ENCODE results near the gene DNAJC18.
A peak's percentile ranks its signal among the peaks of the same experiment; 100 is the strongest.
"Not testable (repeated sequence)": the region's sequence is repeated elsewhere in the genome, so short reads cannot be mapped to it uniquely, and the experiment has no call there.

DNAJC18 gene

DNA sequence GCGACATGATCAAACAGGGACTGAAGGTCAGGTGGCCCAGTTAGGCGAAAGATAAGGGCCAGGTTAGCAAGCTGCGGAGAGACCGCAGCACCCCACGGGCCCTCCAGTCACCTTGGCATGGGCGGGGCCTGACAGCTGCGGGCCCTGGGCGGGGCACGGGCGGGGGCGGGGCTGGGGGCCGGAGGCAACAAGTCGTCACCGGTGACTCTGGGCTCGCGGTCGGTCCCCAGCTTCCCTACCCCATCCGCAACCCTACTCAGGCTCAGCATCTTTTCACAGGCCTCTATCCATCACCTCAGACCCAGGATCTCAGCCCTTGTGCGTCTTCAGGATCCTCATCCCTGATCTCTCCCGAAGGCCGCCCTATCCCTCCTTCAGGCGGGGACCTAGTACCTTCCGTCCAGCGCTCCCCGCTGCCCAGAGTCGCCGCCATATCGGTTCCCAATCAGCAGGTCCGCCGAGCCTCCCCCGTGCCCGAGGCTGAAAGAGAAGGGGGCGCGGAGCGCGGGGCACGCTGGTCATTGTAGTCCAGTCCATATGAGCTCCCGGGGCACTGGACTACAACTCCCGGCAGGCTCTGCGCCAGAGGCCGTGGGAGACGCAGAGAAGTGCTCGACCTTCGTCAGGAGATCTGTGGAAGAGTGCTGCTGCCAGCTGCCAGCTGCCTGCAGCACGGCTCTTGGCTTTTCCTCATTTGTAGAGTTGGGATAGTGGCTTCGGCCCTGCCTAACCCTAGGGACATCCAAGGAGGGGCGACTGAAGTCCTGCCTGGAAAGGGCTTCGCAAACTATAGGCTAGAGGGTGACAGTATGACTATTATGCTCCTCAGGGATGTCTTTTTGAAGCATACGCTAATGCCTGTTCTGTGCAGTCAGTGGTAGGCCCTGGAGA is at the start of gene DNAJC18:
Gene DNAJC18, minus strand, starts transcription at position 513 of the 891 bp plus-strand sequence. Its CDS starts 80 bp downstream, at position 433.
- peak; percentile 94 to 96 for DNase-seq

DNA sequence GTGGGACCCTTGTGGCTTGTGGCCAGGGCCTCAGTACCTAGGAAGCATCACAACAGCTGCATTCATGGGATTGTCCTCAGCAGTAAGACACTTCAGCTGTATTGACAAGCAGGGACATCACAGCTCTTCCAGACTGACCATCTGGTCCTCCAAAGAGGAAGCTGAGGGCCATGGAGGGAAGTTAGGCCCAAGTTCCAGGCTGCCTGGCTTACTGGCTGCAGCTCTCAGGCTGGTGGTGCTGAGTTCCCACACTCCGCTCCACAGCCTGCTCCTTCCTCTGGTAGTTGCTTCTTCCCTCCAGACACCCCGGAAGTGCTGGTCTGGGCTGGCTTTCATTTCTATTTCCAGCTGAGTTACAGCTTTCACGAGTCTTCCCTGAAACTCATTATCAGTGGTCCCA is 48.9 kb upstream of the DNAJC18 start:
- no peak for DNase-seq

GRCh38 chr5:139486201-139486600 is 46.9 kb upstream of the DNAJC18 start:
- no peak for DNase-seq

GRCh38 chr5:139482890-139483208 is 43.5 kb upstream of the DNAJC18 start:
- peak; percentile 65 to 71 for DNase-seq

- peak; percentile 76 to 79 for DNase-seq
Observed at GRCh38 chr5:139482050-139482889, 42.9 kb upstream of the DNAJC18 start, which contains the start of gene STING1. TSS of gene STING1 (minus strand) at chr5:139482758. CDS start at chr5:139481704, 1,054 bp downstream.

DNA sequence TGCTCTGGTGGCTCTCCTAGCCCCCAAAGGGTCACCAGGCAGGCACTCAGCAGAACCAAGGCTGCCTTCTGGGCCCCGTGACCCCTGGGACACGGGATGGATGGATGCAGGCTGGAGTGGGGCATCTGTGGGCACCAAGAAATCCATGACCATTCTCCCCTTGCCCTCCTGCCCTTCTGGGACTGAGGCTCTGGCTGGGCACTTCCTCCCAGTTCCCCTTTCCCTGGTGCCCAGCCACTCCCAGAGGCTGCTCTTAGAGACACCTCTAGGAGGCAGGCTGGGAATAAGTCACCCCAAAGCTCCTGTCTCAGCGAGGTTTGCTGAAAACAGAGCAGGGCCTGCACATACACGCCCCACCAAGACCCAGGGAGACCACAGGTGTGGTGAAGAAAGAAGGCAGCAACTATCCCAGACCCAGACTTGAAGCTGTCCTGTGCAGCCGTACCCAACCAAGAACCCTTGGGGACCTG is 42.3 kb upstream of the DNAJC18 start:
- DNase-seq = no peak

DNA sequence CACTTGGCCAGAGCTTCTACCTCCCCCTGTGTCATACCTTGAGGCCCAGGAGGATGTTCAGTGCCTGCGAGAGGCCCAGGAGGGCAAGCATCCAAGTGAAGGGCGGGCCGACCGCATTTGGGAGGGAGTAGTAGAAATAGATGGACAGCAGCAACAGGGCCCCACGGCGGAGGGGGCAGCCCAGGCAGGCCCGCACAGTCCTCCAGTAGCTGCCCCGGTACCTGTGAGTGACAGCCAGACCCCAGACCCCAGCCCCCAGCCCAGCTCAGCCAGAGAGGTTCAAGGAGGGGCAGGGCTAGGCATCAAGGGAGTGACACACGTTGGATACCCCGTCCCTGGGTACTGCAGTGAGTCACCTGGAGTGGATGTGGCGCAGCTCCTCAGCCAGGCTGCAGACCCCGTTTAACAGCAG is 41.8 kb upstream of the DNAJC18 start:
- DNase-seq = peak; percentile 54 to 62

DNA sequence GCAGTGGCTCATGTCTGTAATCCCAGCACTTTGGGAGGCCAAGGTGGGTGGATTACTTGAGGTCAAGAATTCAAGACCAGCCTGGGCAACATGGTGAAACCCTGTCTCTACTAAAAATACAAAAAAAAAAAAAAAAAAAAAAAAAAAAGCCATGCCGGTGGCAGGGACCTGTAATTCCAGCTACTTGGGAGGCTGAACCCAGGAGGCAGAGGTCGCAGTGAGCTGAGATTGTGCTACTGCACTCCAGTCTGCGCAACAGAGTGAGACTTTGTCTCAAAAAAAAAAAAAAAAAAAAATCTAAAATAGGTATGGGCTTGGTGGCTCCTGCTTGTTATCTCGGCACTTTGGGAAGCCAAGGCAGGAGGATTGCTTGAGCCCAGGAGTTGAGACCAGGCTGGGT is 40.4 kb upstream of the DNAJC18 start:
- DNase-seq = not testable (repeated sequence)

DNA sequence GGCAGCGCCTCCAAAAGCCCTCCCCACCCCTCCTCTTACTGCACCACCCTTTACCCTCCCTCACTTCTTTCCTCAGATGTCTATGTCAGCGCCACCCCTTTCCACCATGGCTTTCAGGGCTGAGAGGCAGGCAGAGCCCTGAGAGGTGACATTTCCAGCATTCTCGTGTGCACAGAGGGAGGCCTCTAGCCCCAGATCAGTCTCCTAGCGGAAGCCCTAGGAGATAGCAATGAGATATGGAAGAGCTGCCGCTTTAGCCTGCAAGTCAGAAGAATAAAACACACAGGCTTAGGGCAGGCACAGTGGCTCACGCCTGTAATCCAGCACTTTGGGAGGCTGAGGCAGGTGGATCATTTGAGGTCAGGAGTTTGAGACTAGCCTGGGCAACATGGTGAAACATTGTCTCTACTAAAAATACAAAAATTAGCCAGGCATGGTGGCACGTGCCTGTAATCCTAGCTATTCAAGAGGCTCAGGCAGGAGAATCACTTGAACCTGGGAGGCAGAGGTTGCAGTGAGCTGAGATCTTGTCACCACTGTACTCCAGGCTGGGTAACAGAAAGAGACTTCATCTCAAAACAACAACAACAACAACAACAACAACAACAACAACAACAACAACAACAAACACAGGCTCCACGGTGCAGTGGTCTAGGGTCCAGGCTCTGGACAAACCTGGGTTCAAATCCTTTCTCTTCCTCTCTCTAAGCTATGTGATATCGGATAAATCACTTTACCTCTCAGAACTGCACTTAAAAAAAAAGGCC is 39.5 kb upstream of the DNAJC18 start:
- not testable (repeated sequence) for DNase-seq

DNA sequence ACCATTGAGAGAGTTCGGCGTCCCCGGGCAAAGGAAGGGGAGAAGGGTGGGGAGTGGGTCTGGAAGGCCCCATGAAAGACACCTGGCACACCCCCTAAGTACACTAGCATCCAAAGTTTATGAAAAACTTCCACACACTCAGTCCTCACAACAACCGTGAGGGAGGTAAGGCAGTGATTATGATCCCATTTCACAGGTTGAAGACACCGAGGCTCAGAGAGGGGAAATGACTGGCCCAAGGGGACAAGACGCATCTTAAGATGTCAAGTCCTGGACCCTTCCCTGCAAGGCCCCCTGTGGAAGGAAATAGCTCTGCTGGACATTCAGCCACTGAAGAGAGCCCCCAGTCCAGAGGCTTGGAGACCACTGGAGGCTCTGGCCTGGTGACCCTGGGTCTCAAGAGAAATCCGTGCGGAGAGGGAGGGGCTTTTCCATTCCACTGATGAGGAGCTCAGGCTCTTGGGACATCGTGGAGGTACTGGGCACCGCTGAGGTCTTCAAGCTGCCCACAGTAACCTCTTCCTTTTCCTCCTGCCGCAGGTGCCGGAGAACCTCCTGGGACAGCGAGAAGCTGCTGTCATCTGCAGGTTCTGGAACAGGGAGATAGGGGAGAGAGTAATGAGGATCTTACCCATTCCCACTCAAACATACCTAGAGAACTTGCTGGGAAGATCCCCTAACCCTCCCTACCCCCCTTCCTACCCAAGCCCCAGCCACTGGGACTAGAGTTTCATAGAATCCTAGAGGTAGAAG is 36.7 kb upstream of the DNAJC18 start:
- DNase-seq = no peak

GRCh38 chr5:139474890-139475791 is 35.8 kb upstream of the DNAJC18 start:
- DNase-seq = peak in 1 of 2 experiments; percentile 34

DNA sequence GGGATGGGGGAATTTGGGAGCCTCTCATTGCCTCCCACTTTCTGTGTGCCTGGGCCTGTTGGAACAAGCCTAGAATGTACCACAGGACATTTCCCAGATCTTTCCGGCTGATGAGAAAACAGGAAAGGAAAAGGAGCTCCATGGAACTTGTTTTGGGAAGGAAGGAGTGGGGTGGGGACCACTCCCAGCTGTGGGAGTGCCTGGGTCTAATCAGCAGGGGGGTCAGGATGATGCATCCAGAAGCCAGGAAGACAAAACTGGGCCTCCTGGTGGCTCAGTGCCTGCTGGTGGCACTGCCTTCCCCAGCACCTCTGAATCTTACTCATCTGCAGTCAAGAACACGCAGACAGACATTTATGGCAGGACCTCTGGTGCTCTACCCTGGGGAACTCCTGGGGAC is 34.2 kb upstream of the DNAJC18 start:
- DNase-seq = no peak

DNA sequence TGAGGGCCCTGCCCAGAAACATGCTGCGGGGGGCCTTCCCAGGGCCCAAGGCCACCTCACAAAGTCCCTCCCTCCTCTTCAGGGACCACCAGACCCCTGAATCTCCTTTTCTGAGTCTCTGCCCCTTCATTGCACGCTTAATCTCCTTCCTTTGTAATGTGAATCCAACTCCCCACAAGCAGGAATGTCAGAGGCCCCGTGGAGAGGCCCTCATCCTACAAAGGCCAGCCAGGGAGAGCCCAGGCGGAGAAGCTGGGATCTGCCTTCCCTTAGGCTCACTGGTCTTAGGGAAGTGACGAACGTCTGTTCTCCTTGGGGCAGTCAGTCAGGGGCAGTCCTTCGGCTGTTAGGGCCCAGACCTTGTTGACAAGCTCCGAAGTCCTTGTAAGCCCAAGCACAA is 33.8 kb upstream of the DNAJC18 start:
- DNase-seq = no peak

GRCh38 chr5:139472386-139473030 is 33.2 kb upstream of the DNAJC18 start:
- peak in 1 of 2 experiments; percentile 41 for DNase-seq

GRCh38 chr5:139470821-139471300 is 31.5 kb upstream of the DNAJC18 start, which contains the start of gene SMIM33:
TSS of gene SMIM33 (plus strand) at chr5:139471004. CDS start at chr5:139471122, 118 bp downstream.
- peak; percentile 64 to 65 for DNase-seq

- peak; percentile 45 to 53 for DNase-seq
Observed at GRCh38 chr5:139468421-139468931, 29.2 kb upstream of the DNAJC18 start.

DNA sequence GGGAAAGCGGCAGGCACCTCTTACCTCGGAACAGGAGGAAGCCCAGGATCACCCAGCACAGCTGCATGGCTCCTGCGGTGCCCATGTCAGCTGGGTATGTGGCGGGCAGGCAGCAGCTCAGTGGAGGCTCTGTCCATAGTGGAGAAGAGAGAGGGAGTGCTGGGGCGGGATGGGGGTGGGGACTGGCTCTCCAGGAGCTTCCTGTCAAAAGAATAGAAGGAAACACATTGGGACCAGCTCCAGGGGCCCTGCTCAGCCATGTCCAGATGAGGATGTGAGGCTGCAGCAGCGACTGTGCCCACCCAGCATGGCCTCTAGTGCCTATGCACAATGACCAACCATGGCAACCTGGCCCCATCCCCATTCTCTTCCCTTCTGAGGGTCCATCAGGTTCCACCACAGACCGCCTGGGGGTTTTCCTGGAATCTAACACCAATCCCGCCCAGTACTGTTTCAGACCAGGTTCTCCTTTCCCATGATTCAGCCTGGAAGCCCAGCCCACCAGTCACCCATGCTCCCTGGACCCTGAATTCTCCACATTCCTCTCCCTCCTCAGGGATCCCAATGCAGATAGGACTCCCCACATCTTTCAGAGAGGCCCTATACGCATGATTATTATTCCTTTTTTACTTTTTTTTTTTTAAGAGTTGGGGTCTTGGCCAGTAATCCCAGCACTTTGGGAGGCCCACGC is 23.4 kb upstream of the DNAJC18 start, which contains the start of gene ECSCR:
Gene ECSCR, minus strand, starts transcription at position 158 of the 691 bp plus-strand sequence. Its CDS starts 73 bp downstream, at position 85.
- DNase-seq = no peak

- no peak for DNase-seq
Observed at GRCh38 chr5:139461698-139462097, 22.4 kb upstream of the DNAJC18 start.

- no peak for DNase-seq
Observed at GRCh38 chr5:139461176-139461575, 21.9 kb upstream of the DNAJC18 start.

Measured in activated T-cell treated with anti-CD3 and anti-CD28 coated beads, Interleukin-2, amount 50 U/mL, for 48 hours (primary cell).